ENCODE measurements around the gene GRAMD2A. TPM values are rescaled to one million over a fixed set of nuclear protein-coding genes. Genes with fewer than 3 reads are reported as not detected.

Gene GRAMD2A
- total RNA-seq, 4 donors from 2014 or later = 3.6 to 13.1 (median 9.0) TPM

DNA sequence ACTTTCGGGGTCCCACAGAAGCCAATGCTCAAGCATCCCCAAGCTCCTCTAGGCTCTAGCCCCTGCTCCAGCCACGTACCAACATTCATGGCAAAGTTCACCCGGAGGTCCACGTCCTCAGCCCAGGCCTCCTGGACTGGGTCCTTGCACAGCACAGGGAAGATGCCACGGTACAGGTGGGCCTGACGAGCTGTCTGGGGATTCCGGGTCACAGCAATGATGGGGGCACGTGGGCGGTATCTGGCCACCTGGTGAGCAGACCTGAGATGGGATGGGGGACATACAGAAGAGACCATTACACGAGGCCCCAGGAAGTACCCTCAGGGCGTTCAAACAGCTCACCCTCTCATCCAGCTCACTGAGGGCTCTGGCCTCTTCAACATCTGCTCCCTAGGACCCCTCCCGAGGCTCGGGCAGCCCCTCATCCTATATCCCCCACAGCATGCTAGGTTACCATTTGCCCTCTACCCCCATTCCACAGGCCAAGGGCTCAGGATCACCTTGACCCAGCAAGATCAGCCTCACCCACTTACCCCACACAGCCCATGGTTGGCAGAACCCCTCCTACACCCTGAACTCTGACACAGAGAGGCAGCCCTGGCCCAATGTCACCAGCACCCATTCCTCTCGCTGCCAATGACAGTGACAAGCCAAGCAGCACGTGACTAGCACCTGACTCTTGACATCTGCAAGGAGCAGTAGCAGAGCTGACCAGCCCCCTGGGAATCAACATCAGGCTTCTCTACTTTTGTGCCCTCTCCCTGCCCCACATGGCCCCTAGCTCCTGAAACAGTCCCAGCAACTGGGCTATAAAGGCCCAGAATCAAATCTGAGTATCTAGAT, 3.0 kb upstream of the GRAMD2A start:
- TF ChIP-seq EP300 (IDR thresholded peaks at IDR 0.05) (no peak), POLR2A (IDR thresholded peaks at IDR 0.05) (no peak), POLR2AphosphoS5 (IDR thresholded peaks at IDR 0.05) (no peak)
- TF ChIP-seq, protein P1, sequence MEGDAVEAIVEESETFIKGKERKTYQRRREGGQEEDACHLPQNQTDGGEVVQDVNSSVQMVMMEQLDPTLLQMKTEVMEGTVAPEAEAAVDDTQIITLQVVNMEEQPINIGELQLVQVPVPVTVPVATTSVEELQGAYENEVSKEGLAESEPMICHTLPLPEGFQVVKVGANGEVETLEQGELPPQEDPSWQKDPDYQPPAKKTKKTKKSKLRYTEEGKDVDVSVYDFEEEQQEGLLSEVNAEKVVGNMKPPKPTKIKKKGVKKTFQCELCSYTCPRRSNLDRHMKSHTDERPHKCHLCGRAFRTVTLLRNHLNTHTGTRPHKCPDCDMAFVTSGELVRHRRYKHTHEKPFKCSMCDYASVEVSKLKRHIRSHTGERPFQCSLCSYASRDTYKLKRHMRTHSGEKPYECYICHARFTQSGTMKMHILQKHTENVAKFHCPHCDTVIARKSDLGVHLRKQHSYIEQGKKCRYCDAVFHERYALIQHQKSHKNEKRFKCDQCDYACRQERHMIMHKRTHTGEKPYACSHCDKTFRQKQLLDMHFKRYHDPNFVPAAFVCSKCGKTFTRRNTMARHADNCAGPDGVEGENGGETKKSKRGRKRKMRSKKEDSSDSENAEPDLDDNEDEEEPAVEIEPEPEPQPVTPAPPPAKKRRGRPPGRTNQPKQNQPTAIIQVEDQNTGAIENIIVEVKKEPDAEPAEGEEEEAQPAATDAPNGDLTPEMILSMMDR (IDR thresholded peaks at IDR 0.05) = no peak
- Histone ChIP-seq H3K27me3 (no peaks in the 10 kb centered on the region), H3K4me1 (peaks cover 49% of the 10 kb centered on the region), H3K27ac (no peak overlapping the region), H3K9me3 (no peaks in the 10 kb centered on the region), H3K4me3 (no peak overlapping the region), H3K36me3 (peaks cover 70% of the 10 kb centered on the region)
- DNase-seq (ENCODE audit: low spot score in 2 of 2) = no peak
- WGBS = 74% methylated on average over 15 of the region's 15 CpGs

DNA sequence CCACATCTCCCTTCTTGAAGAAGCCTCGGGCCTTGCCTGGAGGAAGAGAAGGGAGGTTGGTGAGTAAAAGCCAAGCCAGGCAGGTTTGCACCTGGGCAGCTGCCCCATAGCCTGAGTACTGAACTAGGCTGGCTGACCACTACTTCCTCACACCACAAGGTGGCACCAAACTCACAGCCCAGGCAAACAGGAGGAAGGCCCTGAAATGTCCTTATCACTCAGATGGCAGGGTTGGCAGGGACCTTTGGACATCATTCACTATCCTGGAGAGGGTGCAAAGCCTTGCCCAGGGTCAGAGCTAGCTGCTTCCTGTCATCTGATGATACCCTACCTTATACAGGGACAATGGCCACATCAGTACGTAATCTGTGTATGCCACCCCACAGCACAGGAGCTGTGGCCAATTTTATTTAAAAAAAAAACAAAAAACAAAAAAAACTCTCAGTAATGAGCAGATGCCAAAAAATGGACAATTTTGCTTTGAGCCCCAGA, 2.2 kb upstream of the GRAMD2A start:
- Histone ChIP-seq H3K4me1 (peaks cover 52% of the 10 kb centered on the region), H3K36me3 (peaks cover 63% of the 10 kb centered on the region), H3K27ac (no peak overlapping the region), H3K4me3 (no peak overlapping the region), H3K9me3 (no peaks in the 10 kb centered on the region), H3K27me3 (no peaks in the 10 kb centered on the region)
- WGBS = 42% methylated on average over 2 of the region's 2 CpGs
- peak; percentile 81 to 83 for DNase-seq (ENCODE audit: low spot score in 2 of 2)
- TF ChIP-seq EP300 (IDR thresholded peaks at IDR 0.05) = no peak
- TF ChIP-seq, protein P1 (IDR thresholded peaks at IDR 0.05) = peak; percentile 89 to 95

GRCh38 chr15:72199205-72199515, 1.6 kb upstream of the GRAMD2A start:
- no peak overlapping the region for H3K4me3 ChIP-seq
- H3K27me3 ChIP-seq = no peaks in the 10 kb centered on the region
- H3K9me3 ChIP-seq = no peaks in the 10 kb centered on the region
- H3K36me3 ChIP-seq = peaks cover 57% of the 10 kb centered on the region
- TF ChIP-seq POLR2A (IDR thresholded peaks at IDR 0.05) (no peak), EP300 (IDR thresholded peaks at IDR 0.05) (no peak), POLR2AphosphoS5 (IDR thresholded peaks at IDR 0.05) (no peak)
- TF ChIP-seq, protein P1 (IDR thresholded peaks at IDR 0.05) = no peak
- peaks cover 46% of the 10 kb centered on the region for H3K4me1 ChIP-seq
- no peak overlapping the region for H3K27ac ChIP-seq
- 75% methylated on average over 2 of the region's 2 CpGs for WGBS
- DNase-seq (ENCODE audit: low spot score in 2 of 2) = peak in 1 of 2 donors; percentile 18

DNA sequence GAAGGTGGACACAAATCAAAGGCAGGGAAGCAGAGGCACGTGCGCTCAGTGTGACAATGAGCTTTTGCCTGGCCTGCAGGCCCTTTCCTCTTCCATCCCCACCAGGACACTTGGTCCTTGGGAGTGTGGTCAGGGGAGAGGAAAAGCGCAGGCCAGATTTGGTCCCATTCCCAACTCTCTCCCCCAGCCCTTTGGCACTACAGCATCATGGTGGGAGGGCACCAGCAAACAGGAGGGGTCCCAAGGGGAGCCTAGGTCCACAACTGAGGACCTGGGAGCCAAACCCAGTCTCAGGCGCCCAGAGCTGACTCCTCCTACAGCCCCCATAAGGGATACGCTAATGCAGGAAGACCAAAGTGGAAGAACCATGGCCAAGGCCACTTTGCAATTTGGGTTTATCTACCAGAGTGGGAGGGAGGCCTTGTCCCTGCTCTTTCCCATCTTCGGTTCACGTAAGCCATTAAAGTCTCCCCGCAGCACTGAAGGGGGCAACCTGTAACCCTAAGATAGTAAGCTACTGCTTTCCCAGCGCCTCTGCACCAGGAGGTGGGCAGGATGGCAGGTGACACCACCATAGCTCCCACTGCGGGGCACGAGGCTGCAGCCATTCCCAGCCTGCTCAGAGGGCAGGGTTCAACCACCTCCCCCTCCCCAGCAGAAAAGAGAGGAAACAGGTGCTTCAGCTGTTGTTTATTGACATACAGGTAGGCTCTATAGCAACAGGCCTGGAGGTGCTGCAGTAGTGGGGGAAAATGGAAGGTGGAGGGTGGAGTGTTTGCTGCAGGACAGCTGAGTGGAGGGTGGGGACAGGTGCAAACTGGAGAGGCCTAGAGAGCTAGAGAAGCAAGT, 993 bp upstream of the GRAMD2A start:
- no peaks in the 10 kb centered on the region for H3K27me3 ChIP-seq
- H3K27ac ChIP-seq = no peak overlapping the region
- WGBS = 69% methylated on average over 6 of the region's 11 CpGs
- TF ChIP-seq, protein P1 (IDR thresholded peaks at IDR 0.05) = no peak
- TF ChIP-seq EP300 (IDR thresholded peaks at IDR 0.05) (no peak), POLR2A (IDR thresholded peaks at IDR 0.05) (no peak), POLR2AphosphoS5 (IDR thresholded peaks at IDR 0.05) (no peak)
- no peak overlapping the region for H3K4me3 ChIP-seq
- no peaks in the 10 kb centered on the region for H3K9me3 ChIP-seq
- peaks cover 51% of the 10 kb centered on the region for H3K36me3 ChIP-seq
- H3K4me1 ChIP-seq = peaks cover 41% of the 10 kb centered on the region
- no peak for DNase-seq (ENCODE audit: low spot score in 2 of 2)

GRCh38 chr15:72197041-72197459, 537 bp downstream of the GRAMD2A start:
- peaks cover 35% of the 10 kb centered on the region for H3K36me3 ChIP-seq
- H3K9me3 ChIP-seq = no peaks in the 10 kb centered on the region
- peaks cover 27% of the 10 kb centered on the region for H3K4me1 ChIP-seq
- 13% methylated on average over 20 of the region's 35 CpGs for WGBS
- H3K27ac ChIP-seq = peak overlapping the region; percentile 16
- TF ChIP-seq POLR2AphosphoS5 (IDR thresholded peaks at IDR 0.05) = no peak
- TF ChIP-seq POLR2A (IDR thresholded peaks at IDR 0.05) = no peak
- TF ChIP-seq, protein P1 (IDR thresholded peaks at IDR 0.05) = no peak
- TF ChIP-seq EP300 (IDR thresholded peaks at IDR 0.05) = no peak
- no peaks in the 10 kb centered on the region for H3K27me3 ChIP-seq
- no peak for DNase-seq (ENCODE audit: low spot score in 2 of 2)
- peak overlapping the region; percentile 59 for H3K4me3 ChIP-seq
